PC-9 (cell line): ENCODE data around the gene SUPT3H.

Experiments used
- CTCF ChIP-seq: fragments of 200-600 bp; sonication (generic); conservative IDR thresholded peaks from 2 replicates; pipeline ENCODE4 v1.6.1; 2017; ENCODE audit warnings: mixed run types, antibody characterized with exemption, mild to moderate bottlenecking, moderate library complexity
- EZH2 ChIP-seq: fragments of 200-600 bp; sonication (generic); IDR thresholded peaks from 2 replicates; pipeline ENCODE4 v1.8.0; 2017; ENCODE audit warnings: antibody characterized with exemption, low read depth

DNA sequence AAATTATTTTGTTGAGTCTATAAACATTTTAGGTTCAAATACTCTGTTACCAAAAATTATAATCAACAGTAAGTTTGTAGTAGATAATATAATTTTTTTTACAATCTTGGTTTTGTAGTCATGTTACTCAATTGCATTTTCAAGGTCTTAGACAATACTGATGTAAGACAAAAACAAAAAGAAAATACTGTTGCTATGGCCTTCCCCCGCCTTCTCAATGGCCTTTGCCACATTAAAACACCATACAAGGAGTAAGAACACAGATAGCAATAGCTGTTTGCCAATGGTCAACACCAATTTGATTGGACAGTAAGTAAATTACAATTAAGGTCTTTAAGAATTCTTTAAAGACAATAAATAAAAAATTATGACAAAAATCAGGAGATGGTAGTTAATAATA, 540.0 kb downstream of the SUPT3H start:
- TF ChIP-seq EZH2 (no peak), CTCF (no peak)
